ENCODE data around the gene ST3GAL4.
A peak's percentile ranks its signal among the peaks of the same experiment; 100 is the strongest.

The ST3GAL4 gene

GRCh38 chr11:126419801-126420697 is 64.6 kb downstream of the ST3GAL4 start:
- POLR2A ChIA-PET, result interaction anchor here (0.7 to 1.0 kb wide), 3 partner anchors 34 to 1807 kb away, joined by 3 to 6 read pairs (median 3); no protein-coding TSS in a partner anchor
- Histone ChIP-seq H3K36me3 (ENCODE audit: control insufficient read depth in 4 of 4, insufficient read depth in 4 of 4, low read length in 3 of 4) (peaks cover 0 to 42% (median 5%) of the 10 kb centered on the region in 4 experiments), H3K4me1 (ENCODE audit: control extremely low read depth in 1 of 4, control insufficient read depth in 4 of 4, insufficient read depth in 4 of 4, low read length in 3 of 4) (peaks cover 10 to 66% (median 53%) of the 10 kb centered on the region in 4 experiments), H3K27ac (ENCODE audit: insufficient read depth in 1 of 2, low read depth in 1 of 2, low read length in 2 of 2, poor library complexity in 1 of 2, severe bottlenecking in 2 of 2) (no peak overlapping the region), H3K27me3 (replicated peaks in 2 of 5; ENCODE audit: control insufficient read depth in 4 of 5, insufficient read depth in 5 of 5, low read length in 4 of 5) (no peaks in the 10 kb centered on the region), H3K9me3 (ENCODE audit: control extremely low read depth in 1 of 5, control insufficient read depth in 4 of 5, insufficient read depth in 2 of 5, low read depth in 1 of 5, low read length in 4 of 5) (no peaks in the 10 kb centered on the region), H3K4me3 (ENCODE audit: control insufficient read depth in 1 of 7, extremely low read depth in 1 of 7, insufficient read depth in 4 of 7, low read depth in 2 of 7, low read length in 6 of 7) (peak overlapping the region in 4 of 7 experiments; percentile 13 to 44 (median 20))
- CTCF ChIA-PET, result interaction anchor here (0.7 to 7.0 kb wide), 11 partner anchors 8 to 108 kb away, joined by 3 to 44 read pairs (median 5); no protein-coding TSS in a partner anchor
- WGBS (ENCODE audit: insufficient coverage), result 21% methylated on average over 11 of the region's 11 CpGs
- peak; percentile 90 to 97 (median 92) for DNase-seq

GRCh38 chr11:126420698-126421256 is 65.3 kb downstream of the ST3GAL4 start:
- Histone ChIP-seq H3K4me1 (ENCODE audit: control extremely low read depth in 1 of 4, control insufficient read depth in 4 of 4, insufficient read depth in 4 of 4, low read length in 3 of 4) (peaks cover 10 to 66% (median 51%) of the 10 kb centered on the region in 4 experiments), H3K27me3 (replicated peaks in 2 of 5; ENCODE audit: control insufficient read depth in 4 of 5, insufficient read depth in 5 of 5, low read length in 4 of 5) (no peaks in the 10 kb centered on the region), H3K4me3 (ENCODE audit: control insufficient read depth in 1 of 7, extremely low read depth in 1 of 7, insufficient read depth in 4 of 7, low read depth in 2 of 7, low read length in 6 of 7) (peak overlapping the region in 1 of 7 experiments; percentile 13), H3K27ac (ENCODE audit: insufficient read depth in 1 of 2, low read depth in 1 of 2, low read length in 2 of 2, poor library complexity in 1 of 2, severe bottlenecking in 2 of 2) (no peak overlapping the region), H3K9me3 (ENCODE audit: control extremely low read depth in 1 of 5, control insufficient read depth in 4 of 5, insufficient read depth in 2 of 5, low read depth in 1 of 5, low read length in 4 of 5) (no peaks in the 10 kb centered on the region), H3K36me3 (ENCODE audit: control insufficient read depth in 4 of 4, insufficient read depth in 4 of 4, low read length in 3 of 4) (peaks cover 0 to 35% (median under 1%) of the 10 kb centered on the region in 4 experiments)
- no peak for DNase-seq
- WGBS (ENCODE audit: insufficient coverage), result 65% methylated on average over 3 of the region's 6 CpGs
- POLR2A ChIA-PET, result interaction anchor here (0.7 to 1.0 kb wide), 3 partner anchors 19 to 1806 kb away, joined by 3 to 4 read pairs (median 3); no protein-coding TSS in a partner anchor
- CTCF ChIA-PET, result interaction anchor here (0.7 to 7.0 kb wide), 8 partner anchors 9 to 116 kb away, joined by 3 to 44 read pairs (median 5); partner anchors contain the start of gene DCPS

GRCh38 chr11:126421271-126421671 is 65.8 kb downstream of the ST3GAL4 start:
- Histone ChIP-seq H3K4me1 (ENCODE audit: control extremely low read depth in 1 of 4, control insufficient read depth in 4 of 4, insufficient read depth in 4 of 4, low read length in 3 of 4) (peaks cover 10 to 66% (median 46%) of the 10 kb centered on the region in 4 experiments), H3K27ac (ENCODE audit: insufficient read depth in 1 of 2, low read depth in 1 of 2, low read length in 2 of 2, poor library complexity in 1 of 2, severe bottlenecking in 2 of 2) (no peak overlapping the region), H3K36me3 (ENCODE audit: control insufficient read depth in 4 of 4, insufficient read depth in 4 of 4, low read length in 3 of 4) (peaks cover 0 to 30% (median 0%) of the 10 kb centered on the region in 4 experiments), H3K4me3 (ENCODE audit: control insufficient read depth in 1 of 7, extremely low read depth in 1 of 7, insufficient read depth in 4 of 7, low read depth in 2 of 7, low read length in 6 of 7) (peak overlapping the region in 1 of 7 experiments; percentile 14), H3K27me3 (replicated peaks in 2 of 5; ENCODE audit: control insufficient read depth in 4 of 5, insufficient read depth in 5 of 5, low read length in 4 of 5) (no peaks in the 10 kb centered on the region), H3K9me3 (ENCODE audit: control extremely low read depth in 1 of 5, control insufficient read depth in 4 of 5, insufficient read depth in 2 of 5, low read depth in 1 of 5, low read length in 4 of 5) (no peaks in the 10 kb centered on the region)
- ChIA-PET CTCF (interaction anchor here (1.2 to 7.0 kb wide), 6 partner anchors 10 to 117 kb away, joined by 3 to 44 read pairs (median 6); partner anchors contain the start of gene DCPS), POLR2A (interaction anchor here (0.7 kb wide), 1 partner anchor 18 kb away, joined by 4 read pairs; no protein-coding TSS in a partner anchor)
- no peak for DNase-seq
- 93% methylated on average over 9 of the region's 13 CpGs for WGBS (ENCODE audit: insufficient coverage)

GRCh38 chr11:126422446-126422845 is 67.0 kb downstream of the ST3GAL4 start:
- H3K27ac ChIP-seq (ENCODE audit: insufficient read depth in 1 of 2, low read depth in 1 of 2, low read length in 2 of 2, poor library complexity in 1 of 2, severe bottlenecking in 2 of 2), result no peak overlapping the region
- 100% methylated on average over 2 of the region's 2 CpGs for WGBS (ENCODE audit: insufficient coverage)
- POLR2A ChIA-PET, result no interaction called here

GRCh38 chr11:126423154-126423553 is 67.7 kb downstream of the ST3GAL4 start:
- no peaks in the 10 kb centered on the region for H3K27me3 ChIP-seq (replicated peaks in 2 of 5; ENCODE audit: control insufficient read depth in 4 of 5, insufficient read depth in 5 of 5, low read length in 4 of 5)
- H3K36me3 ChIP-seq (ENCODE audit: control insufficient read depth in 4 of 4, insufficient read depth in 4 of 4, low read length in 3 of 4), result peaks cover 0 to 20% (median 1%) of the 10 kb centered on the region in 4 experiments
- ChIA-PET CTCF (interaction anchor here (0.9 to 7.0 kb wide), 4 partner anchors 9 to 105 kb away, joined by 3 to 44 read pairs (median 3); no protein-coding TSS in a partner anchor), POLR2A (no interaction called here)
- 33% methylated on average over 2 of the region's 2 CpGs for WGBS (ENCODE audit: insufficient coverage)
- no peak overlapping the region for H3K4me3 ChIP-seq (ENCODE audit: control insufficient read depth in 1 of 7, extremely low read depth in 1 of 7, insufficient read depth in 4 of 7, low read depth in 2 of 7, low read length in 6 of 7)
- H3K9me3 ChIP-seq (ENCODE audit: control extremely low read depth in 1 of 5, control insufficient read depth in 4 of 5, insufficient read depth in 2 of 5, low read depth in 1 of 5, low read length in 4 of 5), result no peaks in the 10 kb centered on the region
- H3K4me1 ChIP-seq (ENCODE audit: control extremely low read depth in 1 of 4, control insufficient read depth in 4 of 4, insufficient read depth in 4 of 4, low read length in 3 of 4), result peaks cover 10 to 75% (median 48%) of the 10 kb centered on the region in 4 experiments
- DNase-seq, result no peak
- no peak overlapping the region for H3K27ac ChIP-seq (ENCODE audit: insufficient read depth in 1 of 2, low read depth in 1 of 2, low read length in 2 of 2, poor library complexity in 1 of 2, severe bottlenecking in 2 of 2)

More at GRCh38 chr11:126422446-126422845, 67.0 kb downstream of the ST3GAL4 start:
- no peak for DNase-seq
- no peaks in the 10 kb centered on the region for H3K9me3 ChIP-seq (ENCODE audit: control extremely low read depth in 1 of 5, control insufficient read depth in 4 of 5, insufficient read depth in 2 of 5, low read depth in 1 of 5, low read length in 4 of 5)
- H3K4me1 ChIP-seq (ENCODE audit: control extremely low read depth in 1 of 4, control insufficient read depth in 4 of 4, insufficient read depth in 4 of 4, low read length in 3 of 4), result peaks cover 10 to 76% (median 47%) of the 10 kb centered on the region in 4 experiments
- peaks cover 0 to 20% (median 0%) of the 10 kb centered on the region in 4 experiments for H3K36me3 ChIP-seq (ENCODE audit: control insufficient read depth in 4 of 4, insufficient read depth in 4 of 4, low read length in 3 of 4)
- no peak overlapping the region for H3K4me3 ChIP-seq (ENCODE audit: control insufficient read depth in 1 of 7, extremely low read depth in 1 of 7, insufficient read depth in 4 of 7, low read depth in 2 of 7, low read length in 6 of 7)
- CTCF ChIA-PET, result interaction anchor here (1.2 to 7.0 kb wide), 2 partner anchors 9 to 58 kb away, joined by 4 to 44 read pairs; no protein-coding TSS in a partner anchor
- H3K27me3 ChIP-seq (replicated peaks in 2 of 5; ENCODE audit: control insufficient read depth in 4 of 5, insufficient read depth in 5 of 5, low read length in 4 of 5), result no peaks in the 10 kb centered on the region

GRCh38 chr11:126423743-126424142 is 68.3 kb downstream of the ST3GAL4 start:
- Histone ChIP-seq H3K27me3 (replicated peaks in 2 of 5; ENCODE audit: control insufficient read depth in 4 of 5, insufficient read depth in 5 of 5, low read length in 4 of 5) (no peaks in the 10 kb centered on the region), H3K9me3 (ENCODE audit: control extremely low read depth in 1 of 5, control insufficient read depth in 4 of 5, insufficient read depth in 2 of 5, low read depth in 1 of 5, low read length in 4 of 5) (no peaks in the 10 kb centered on the region), H3K27ac (ENCODE audit: insufficient read depth in 1 of 2, low read depth in 1 of 2, low read length in 2 of 2, poor library complexity in 1 of 2, severe bottlenecking in 2 of 2) (no peak overlapping the region), H3K4me3 (ENCODE audit: control insufficient read depth in 1 of 7, extremely low read depth in 1 of 7, insufficient read depth in 4 of 7, low read depth in 2 of 7, low read length in 6 of 7) (no peak overlapping the region), H3K4me1 (ENCODE audit: control extremely low read depth in 1 of 4, control insufficient read depth in 4 of 4, insufficient read depth in 4 of 4, low read length in 3 of 4) (peaks cover 10 to 69% (median 44%) of the 10 kb centered on the region in 4 experiments), H3K36me3 (ENCODE audit: control insufficient read depth in 4 of 4, insufficient read depth in 4 of 4, low read length in 3 of 4) (peaks cover 0 to 15% (median 1%) of the 10 kb centered on the region in 4 experiments)
- no peak for DNase-seq
- CTCF ChIA-PET, result interaction anchor here (0.9 to 7.0 kb wide), 5 partner anchors 8 to 105 kb away, joined by 3 to 44 read pairs (median 3); no protein-coding TSS in a partner anchor
- POLR2A ChIA-PET, result no interaction called here
- WGBS (ENCODE audit: insufficient coverage), result 98% methylated on average over 7 of the region's 11 CpGs
